DOHH2 (cell line): ENCODE results near the gene MKRN2.

ENCODE experiments used
- H3F3A ChIP-seq: fragments of 200-600 bp; sonication (generic), shearing (Covaris generic); 2 replicates; pipeline ENCODE4 v1.6.0; 2016; ENCODE audit warnings: antibody characterized with exemption, mild to moderate bottlenecking; ENCODE audit not compliant: control insufficient read depth, insufficient read depth
- H3K27ac ChIP-seq: fragments of 200-600 bp; sonication (generic); 2 replicates; pipeline ENCODE4 v1.5.1; 2014; ENCODE audit warnings: low read depth, mild to moderate bottlenecking, low read length, moderate library complexity
- H3K27me3 ChIP-seq: fragments of 200-600 bp; sonication (generic); 2 replicates; pipeline ENCODE4 v1.6.1; 2014; ENCODE audit warnings: mild to moderate bottlenecking, low read length, mixed read lengths; ENCODE audit not compliant: control insufficient read depth
- H3K36me3 ChIP-seq: fragments of 200-600 bp; sonication (generic); 2 replicates; pipeline ENCODE4 v1.6.1; 2014; ENCODE audit warnings: mild to moderate bottlenecking, low read length, moderate library complexity, mixed read lengths; ENCODE audit not compliant: control insufficient read depth
- H3K4me1 ChIP-seq: fragments of 200-600 bp; sonication (generic); 2 replicates; pipeline ENCODE4 v1.6.1; 2014; ENCODE audit warnings: mild to moderate bottlenecking, low read length, mixed read lengths; ENCODE audit not compliant: control insufficient read depth
- H3K4me2 ChIP-seq: fragments of 200-600 bp; sonication (generic); 2 replicates; pipeline ENCODE4 v1.6.0; 2014; ENCODE audit warnings: mild to moderate bottlenecking, low read length, moderate library complexity
- H3K4me3 ChIP-seq: fragments of 200-600 bp; sonication (generic); 2 replicates; pipeline ENCODE4 v1.5.1; 2014; ENCODE audit warnings: mild to moderate bottlenecking, low read length, mixed read lengths
- H3K79me2 ChIP-seq: fragments of 200-600 bp; sonication (generic); 2 replicates; pipeline ENCODE4 v1.6.1; 2014; ENCODE audit warnings: mild to moderate bottlenecking, low read length, mixed read lengths; ENCODE audit not compliant: control insufficient read depth
- H3K9me2 ChIP-seq: fragments of 200-600 bp; sonication (generic); replicated peaks from 2 replicates; pipeline ENCODE4 v1.6.1; 2014; ENCODE audit warnings: mild to moderate bottlenecking, low read length, mixed read lengths; ENCODE audit not compliant: control insufficient read depth
- H3K9me3 ChIP-seq: fragments of 200-600 bp; sonication (generic); 2 replicates; pipeline ENCODE4 v1.6.1; 2014; ENCODE audit warnings: antibody characterized with exemption, low read length, mixed read lengths; ENCODE audit not compliant: control insufficient read depth, insufficient read depth
- H4K20me1 ChIP-seq: fragments of 200-600 bp; sonication (generic); 2 replicates; pipeline ENCODE4 v1.6.0; 2014; ENCODE audit warnings: low read depth, mild to moderate bottlenecking, antibody characterized with exemption, low read length, moderate library complexity; ENCODE audit not compliant: control insufficient read depth, insufficient read depth
- EZH2phosphoT487 ChIP-seq: fragments of 200-600 bp; sonication (generic); IDR thresholded peaks from 2 replicates; pipeline ENCODE4 v1.6.1; 2017; ENCODE audit warnings: borderline replicate concordance, mild to moderate bottlenecking, antibody characterized with exemption, low read length, moderate library complexity, mixed read lengths
- TF ChIP-seq, protein P1 (sequence below): fragments of 200-600 bp; sonication (generic); IDR thresholded peaks from one replicate; pipeline ENCODE4 v1.5.1; 2014; ENCODE audit warnings: antibody characterized with exemption, mild to moderate bottlenecking, low read depth, low read length; ENCODE audit not compliant: poor library complexity, severe bottlenecking

Gene MKRN2, protein sequence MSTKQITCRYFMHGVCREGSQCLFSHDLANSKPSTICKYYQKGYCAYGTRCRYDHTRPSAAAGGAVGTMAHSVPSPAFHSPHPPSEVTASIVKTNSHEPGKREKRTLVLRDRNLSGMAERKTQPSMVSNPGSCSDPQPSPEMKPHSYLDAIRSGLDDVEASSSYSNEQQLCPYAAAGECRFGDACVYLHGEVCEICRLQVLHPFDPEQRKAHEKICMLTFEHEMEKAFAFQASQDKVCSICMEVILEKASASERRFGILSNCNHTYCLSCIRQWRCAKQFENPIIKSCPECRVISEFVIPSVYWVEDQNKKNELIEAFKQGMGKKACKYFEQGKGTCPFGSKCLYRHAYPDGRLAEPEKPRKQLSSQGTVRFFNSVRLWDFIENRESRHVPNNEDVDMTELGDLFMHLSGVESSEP

DNA sequence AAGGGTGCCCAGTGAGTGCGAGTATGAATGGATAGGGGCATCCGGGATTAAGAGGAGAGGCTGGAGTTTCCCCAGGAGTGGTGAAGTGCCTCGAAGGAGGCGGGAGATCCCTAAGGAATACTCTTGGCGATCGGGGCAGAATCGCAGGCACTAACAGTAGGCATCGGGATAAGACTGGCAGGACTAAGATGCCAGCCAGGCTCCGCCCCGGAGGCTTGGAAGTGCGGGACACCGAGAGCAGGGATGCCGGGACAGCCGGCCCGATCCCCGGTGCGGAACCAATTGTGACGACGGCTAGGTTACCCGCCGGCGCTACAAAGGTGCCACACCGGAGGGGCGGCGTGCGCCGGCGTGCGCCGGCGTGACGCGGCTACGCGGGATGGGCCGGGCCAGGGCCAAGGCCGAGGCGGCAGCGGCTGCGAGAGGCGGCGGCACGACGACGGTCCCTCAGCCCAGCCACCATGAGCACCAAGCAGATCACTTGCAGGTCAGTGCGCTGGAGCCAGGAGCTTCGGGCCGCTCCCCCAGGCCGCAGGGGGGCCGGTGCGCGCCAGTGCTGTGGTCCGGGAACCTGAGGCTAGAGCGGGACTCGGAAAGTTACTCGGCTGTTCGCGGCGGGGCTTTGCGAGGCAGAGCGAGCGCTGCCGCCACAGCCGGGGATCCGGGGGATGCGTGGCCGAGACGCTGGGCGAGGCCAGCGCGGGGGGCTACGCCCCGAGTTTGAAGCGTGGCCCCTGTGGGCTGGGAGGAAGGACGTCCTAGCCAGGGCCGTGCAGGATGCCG, at the start of gene MKRN2:
Gene MKRN2, plus strand, starts transcription at position 398 of the 783 bp plus-strand sequence. Its CDS starts 64 bp downstream, at position 462.
- peaks cover 50% of the 10 kb centered on the region for H3K79me2 ChIP-seq
- no peak for TF ChIP-seq EZH2phosphoT487
- TF ChIP-seq, protein P1, sequence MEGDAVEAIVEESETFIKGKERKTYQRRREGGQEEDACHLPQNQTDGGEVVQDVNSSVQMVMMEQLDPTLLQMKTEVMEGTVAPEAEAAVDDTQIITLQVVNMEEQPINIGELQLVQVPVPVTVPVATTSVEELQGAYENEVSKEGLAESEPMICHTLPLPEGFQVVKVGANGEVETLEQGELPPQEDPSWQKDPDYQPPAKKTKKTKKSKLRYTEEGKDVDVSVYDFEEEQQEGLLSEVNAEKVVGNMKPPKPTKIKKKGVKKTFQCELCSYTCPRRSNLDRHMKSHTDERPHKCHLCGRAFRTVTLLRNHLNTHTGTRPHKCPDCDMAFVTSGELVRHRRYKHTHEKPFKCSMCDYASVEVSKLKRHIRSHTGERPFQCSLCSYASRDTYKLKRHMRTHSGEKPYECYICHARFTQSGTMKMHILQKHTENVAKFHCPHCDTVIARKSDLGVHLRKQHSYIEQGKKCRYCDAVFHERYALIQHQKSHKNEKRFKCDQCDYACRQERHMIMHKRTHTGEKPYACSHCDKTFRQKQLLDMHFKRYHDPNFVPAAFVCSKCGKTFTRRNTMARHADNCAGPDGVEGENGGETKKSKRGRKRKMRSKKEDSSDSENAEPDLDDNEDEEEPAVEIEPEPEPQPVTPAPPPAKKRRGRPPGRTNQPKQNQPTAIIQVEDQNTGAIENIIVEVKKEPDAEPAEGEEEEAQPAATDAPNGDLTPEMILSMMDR = no peak
- H3K9me2 ChIP-seq = no peaks in the 10 kb centered on the region

DNA sequence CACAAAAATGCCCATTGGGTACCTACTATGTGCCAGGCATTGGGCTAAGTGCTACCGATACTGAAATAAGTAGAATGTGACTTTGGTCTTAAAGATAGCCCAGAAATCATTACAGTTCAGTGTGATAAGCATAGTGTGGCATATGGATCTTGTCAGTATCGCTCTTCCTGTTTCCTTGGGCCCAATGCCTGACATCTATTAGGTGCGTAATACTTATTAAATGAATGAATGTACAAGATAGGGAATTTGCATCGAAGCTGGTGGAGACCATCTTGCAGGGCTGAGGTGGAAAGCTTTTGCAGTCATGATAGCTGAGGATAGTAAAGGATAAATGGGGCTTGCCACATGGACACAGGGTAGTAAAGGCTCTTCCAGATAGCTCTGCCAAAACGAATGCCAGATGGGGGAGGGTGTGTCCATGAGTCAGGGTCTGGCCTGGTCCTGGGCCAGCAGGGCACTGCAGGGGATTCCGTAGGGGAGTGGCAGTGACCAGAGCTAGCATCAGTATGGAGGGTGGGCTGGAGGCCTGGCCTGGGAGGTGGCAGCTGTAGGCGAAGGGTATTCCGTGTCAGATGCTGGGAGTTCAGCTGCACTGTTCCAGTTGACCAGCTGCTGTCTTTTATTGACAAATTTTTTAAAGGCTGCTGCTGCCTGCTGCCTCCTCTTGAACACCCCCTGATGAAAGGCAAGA, 49.2 kb upstream of the MKRN2 start:
- Histone ChIP-seq H3K36me3 (peaks cover 56% of the 10 kb centered on the region), H3K4me1 (no peaks in the 10 kb centered on the region), H3K4me3 (no peak overlapping the region), H3K9me2 (no peaks in the 10 kb centered on the region), H3K9me3 (no peaks in the 10 kb centered on the region), H3K27me3 (no peaks in the 10 kb centered on the region), H3F3A (no peaks in the 10 kb centered on the region), H3K4me2 (no peak overlapping the region), H3K79me2 (no peaks in the 10 kb centered on the region), H3K27ac (no peak overlapping the region), H4K20me1 (no peaks in the 10 kb centered on the region)
- TF ChIP-seq, protein P1 = no peak
- no peak for TF ChIP-seq EZH2phosphoT487

More for the DNA sequence above, at the start of gene MKRN2:
- Histone ChIP-seq H3K4me2 (peak within 1 kb of the TSS; percentile 89), H3F3A (peaks cover 4% of the 10 kb centered on the region; the same call in 1 of the 2 replicates), H3K36me3 (peaks cover 4% of the 10 kb centered on the region; the same call in 1 of the 2 replicates), H4K20me1 (peaks cover 26% of the 10 kb centered on the region), H3K9me3 (no peaks in the 10 kb centered on the region), H3K27ac (peak within 1 kb of the TSS; percentile 44), H3K4me3 (peak within 1 kb of the TSS; percentile 94), H3K27me3 (peaks cover 8% of the 10 kb centered on the region), H3K4me1 (peaks cover 42% of the 10 kb centered on the region)

DNA sequence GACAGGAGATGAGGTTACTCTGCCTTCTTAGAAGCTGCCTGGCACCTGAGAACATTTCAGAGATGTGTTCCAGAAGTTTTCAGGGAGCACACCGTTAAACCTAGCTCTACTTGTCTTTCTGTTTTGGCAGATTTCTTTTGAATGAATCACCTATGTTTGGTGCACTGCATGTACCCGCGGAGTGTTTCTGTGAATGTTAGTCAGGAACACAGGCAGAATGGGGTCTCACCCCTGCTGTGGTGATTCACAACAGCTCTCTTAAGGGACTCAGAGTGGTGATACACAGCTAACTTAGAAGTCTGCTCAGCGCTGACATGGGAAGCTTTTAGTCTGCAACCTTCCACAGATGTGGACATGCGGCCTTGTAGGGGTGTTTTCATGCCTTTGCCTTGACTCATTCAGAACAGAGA, 48.6 kb upstream of the MKRN2 start:
- no peak for TF ChIP-seq EZH2phosphoT487
- TF ChIP-seq, protein P1 = no peak
- Histone ChIP-seq H3K79me2 (no peaks in the 10 kb centered on the region), H3K9me3 (no peaks in the 10 kb centered on the region), H3K4me2 (no peak overlapping the region), H3K9me2 (no peaks in the 10 kb centered on the region), H3F3A (no peaks in the 10 kb centered on the region), H3K27ac (no peak overlapping the region), H3K4me1 (no peaks in the 10 kb centered on the region), H3K27me3 (no peaks in the 10 kb centered on the region), H4K20me1 (no peaks in the 10 kb centered on the region), H3K36me3 (peaks cover 58% of the 10 kb centered on the region), H3K4me3 (no peak overlapping the region)
